H1 (cell line): ENCODE data around the gene CDKN2A. TPM values are rescaled to one million over a fixed set of nuclear protein-coding genes. Genes with fewer than 3 reads are reported as not detected.

Experiments used
- GABPA ChIP-seq: IDR thresholded peaks from 2 replicates; pipeline ENCODE4 v1.6.1; 2011; ENCODE audit warnings: mild to moderate bottlenecking, low read length, moderate library complexity, borderline replicate concordance; ENCODE audit not compliant: insufficient read depth
- RXRA ChIP-seq: IDR thresholded peaks from 2 replicates; pipeline ENCODE4 v1.6.1; 2011; ENCODE audit warnings: low read depth, mild to moderate bottlenecking, low read length, moderate library complexity; ENCODE audit not compliant: insufficient read depth
- SP4 ChIP-seq: IDR thresholded peaks from 2 replicates; pipeline ENCODE4 v1.6.1; 2012; ENCODE audit warnings: low read length, inconsistent platforms
- SRF ChIP-seq: IDR thresholded peaks from 2 replicates; pipeline ENCODE4 v1.6.1; 2011; ENCODE audit warnings: mild to moderate bottlenecking, low read depth, low read length, moderate library complexity
- TCF12 ChIP-seq: IDR thresholded peaks from 2 replicates; pipeline ENCODE4 v1.6.1; 2011; ENCODE audit warnings: low read depth, mild to moderate bottlenecking, low read length
- TEAD4 ChIP-seq: IDR thresholded peaks from 2 replicates; pipeline ENCODE4 v1.6.1; 2012; ENCODE audit warnings: low read depth, low read length, inconsistent platforms, mixed read lengths
- polyA plus RNA-seq, 7 experiments: library from polyadenylated mRNA; depleted of rRNA in 3 of 7; stranded (reverse) in 5 of 7; unstranded in 2 of 7; fragments of >200 nt in 5 of 7; fragments of 200-250 nt in 2 of 7; gene quantifications; 1 replicate in 5 of 7; 2 replicates in 1 of 7; 4 replicates in 1 of 7; pipeline versions ENCODE4 v1.2.1 to v1.2.3, GENCODE V29; 2011 to 2013; ENCODE audit warnings: missing spikeins in 2 of 7, mixed read lengths in 2 of 7
- total RNA-seq: library from RNA; stranded (reverse); fragmentation: NEBNext Ultra II Directional; extraction: Animal tissue kit (Norgen Biotek cat#: 25700); gene quantifications from 2 replicates; pipeline ENCODE4 v1.2.1, GENCODE V29; 2021

Gene CDKN2A
- total and polyA plus RNA-seq, 2 of the 8 experiments (the other 6 are each of a cell fraction or from before 2014, with no cell fraction given), result 0.51 to 0.73 TPM

DNA sequence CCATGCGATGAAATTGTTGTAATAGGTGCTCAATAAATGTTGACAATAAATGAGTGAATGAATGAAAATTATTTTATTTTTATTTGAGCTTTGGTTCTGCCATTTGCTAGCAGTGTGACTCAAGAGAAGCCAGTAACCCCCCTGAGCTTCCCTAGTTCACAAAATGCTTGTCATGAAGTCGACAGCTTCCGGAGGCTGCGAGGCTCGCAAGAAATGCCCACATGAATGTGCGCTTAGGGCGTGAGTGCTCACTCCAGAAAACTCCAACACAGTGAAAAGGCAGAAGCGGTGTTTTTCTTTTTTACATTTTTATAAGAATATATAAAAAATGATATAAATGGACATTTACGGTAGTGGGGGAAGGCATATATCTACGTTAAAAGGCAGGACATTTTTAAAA, 26.5 kb downstream of the CDKN2A start (continued):
- TF ChIP-seq RXRA (no peak), TEAD4 (no peak), GABPA (no peak), TCF12 (no peak), SP4 (no peak), SRF (no peak)
